Panc1 (cell line): Measurements from ENCODE around the gene IFNG-AS1. TPM values are rescaled to one million over a fixed set of nuclear protein-coding genes. Genes with fewer than 3 reads are reported as not detected.

Experiments used
- ATAC-seq: fragments of 200-7000 bp; cut with Tn5 transposase; 2 replicates; pipeline ENCODE4 v1.9.1; 2020; ENCODE audit warnings: mild to moderate bottlenecking, moderate library complexity
- BruUV-seq: library from RNA; stranded (reverse); fragments of 400-500 nt; replicated peaks from 2 replicates; lab custom pipeline; 2021; lab: Mats Ljungman, UMichigan
- CTCF ChIA-PET: fragments of 300-600 bp; sonication (Branson Sonifier 250); formaldehyde crosslinking; loops from one replicate; lab custom pipeline; 2022; ENCODE audit warnings: antibody characterized with exemption; lab: Charles Lee
- POLR2A ChIA-PET: fragments of 300-600 bp; sonication (Branson Sonifier 250); formaldehyde crosslinking; loops from one replicate; lab custom pipeline; 2022; ENCODE audit warnings: antibody characterized with exemption; lab: Charles Lee
- DNase-seq: peaks from one replicate; pipeline ENCODE4 v3.0.0-alpha.2; 2010; ENCODE audit warnings: low read depth, low spot score
- H3K27ac ChIP-seq: 2 replicates; pipeline ENCODE4 v1.5.1; 2011; ENCODE audit warnings: mild to moderate bottlenecking, low read length, inconsistent platforms
- H3K27me3 ChIP-seq: fragments of 200-500 bp; sonication (Bioruptor generic); 2 replicates; pipeline ENCODE4 v1.6.0; 2014; ENCODE audit warnings: low read length, inconsistent platforms; ENCODE audit not compliant: control insufficient read depth, insufficient read depth
- H3K36me3 ChIP-seq: fragments of 200-500 bp; sonication (Bioruptor generic); 2 replicates; pipeline ENCODE4 v1.5.1; 2014; ENCODE audit warnings: inconsistent platforms, mild to moderate bottlenecking, low read length, moderate library complexity; ENCODE audit not compliant: control insufficient read depth, insufficient read depth
- H3K4me1 ChIP-seq: 2 replicates; pipeline ENCODE4 v1.5.1; 2011; ENCODE audit warnings: inconsistent platforms, mild to moderate bottlenecking, low read length, moderate library complexity; ENCODE audit not compliant: control insufficient read depth, insufficient read depth
- H3K4me3 ChIP-seq, 2 experiments: 2 replicates each; pipeline ENCODE4 v1.5.1; 2011 to 2012; ENCODE audit warnings: low read depth in 2 of 2, low read length in 2 of 2, mild to moderate bottlenecking in 2 of 2, inconsistent platforms in 1 of 2, moderate library complexity in 1 of 2
- H3K9me3 ChIP-seq: fragments of 200-500 bp; sonication (Bioruptor generic); 2 replicates; pipeline ENCODE4 v1.5.1; 2014; ENCODE audit warnings: low read depth, mild to moderate bottlenecking, inconsistent platforms, low read length, moderate library complexity; ENCODE audit not compliant: control insufficient read depth, insufficient read depth
- POLR2AphosphoS5 ChIP-seq: IDR thresholded peaks from 2 replicates; pipeline ENCODE4 v1.6.1; 2012; ENCODE audit warnings: mild to moderate bottlenecking, low read depth, low read length, moderate library complexity
- REST ChIP-seq, 2 experiments: IDR thresholded peaks; 2 replicates each; pipeline ENCODE4 v1.6.1; 2011 to 2012; ENCODE audit warnings: low read depth in 2 of 2, control low read depth in 1 of 2, low read length in 1 of 2, mild to moderate bottlenecking in 1 of 2, moderate library complexity in 1 of 2; ENCODE audit not compliant: insufficient read depth in 1 of 2
- SIN3A ChIP-seq: IDR thresholded peaks from 2 replicates; pipeline ENCODE4 v1.6.1; 2012; ENCODE audit warnings: low read depth, mild to moderate bottlenecking, low read length, moderate library complexity, borderline replicate concordance; ENCODE audit not compliant: insufficient read depth
- TCF7L2 ChIP-seq: IDR thresholded peaks from 2 replicates; pipeline ENCODE4 v1.6.1; 2011; ENCODE audit warnings: mild to moderate bottlenecking, low read depth, low read length, inconsistent platforms
- in situ Hi-C: cut with HindIII; loops from 2 replicates; pipeline ENCODE4 v1.10.0; 2016; ENCODE audit warnings: low sequenced_read_pairs, low pct_unique_long_range_greater_than_20kb
- intact Hi-C: fragments of 100-400 bp; cut with micrococcal nuclease; formaldehyde crosslinking; loops from one replicate; pipeline ENCODE4 v1.10.0; 2022; ENCODE audit not compliant: unreplicated experiment
- total RNA-seq: library from RNA; stranded (reverse); gene quantifications from one replicate; pipeline ENCODE4 v1.2.1, GENCODE V29; 2021; ENCODE audit not compliant: unreplicated experiment
- TF ChIP-seq, protein P1 (sequence below): fragments of 450-650 bp; IDR thresholded peaks from 2 replicates; pipeline ENCODE4 v1.5.1; 2017; ENCODE audit warnings: mild to moderate bottlenecking

IFNG-AS1 gene
- total RNA-seq, 1 experiment from 2014 or later = not detected

GRCh38 chr12:68043435-68043834 lies 54.2 kb downstream of the IFNG-AS1 start:
- ChIA-PET CTCF (no interaction called here), POLR2A (interaction anchor here (0.6 kb wide), 1 partner anchor 575 kb away, joined by 5 read pairs; no protein-coding TSS in a partner anchor)
- Histone ChIP-seq H3K27me3 (no peaks in the 10 kb centered on the region), H3K4me3 (no peak overlapping the region), H3K4me1 (no peaks in the 10 kb centered on the region; the same call in 1 of the 2 replicates), H3K9me3 (no peaks in the 10 kb centered on the region), H3K27ac (no peak overlapping the region), H3K36me3 (no peaks in the 10 kb centered on the region)
- TF ChIP-seq SIN3A = no peak
- TF ChIP-seq POLR2AphosphoS5 = no peak
- TF ChIP-seq, protein P1, sequence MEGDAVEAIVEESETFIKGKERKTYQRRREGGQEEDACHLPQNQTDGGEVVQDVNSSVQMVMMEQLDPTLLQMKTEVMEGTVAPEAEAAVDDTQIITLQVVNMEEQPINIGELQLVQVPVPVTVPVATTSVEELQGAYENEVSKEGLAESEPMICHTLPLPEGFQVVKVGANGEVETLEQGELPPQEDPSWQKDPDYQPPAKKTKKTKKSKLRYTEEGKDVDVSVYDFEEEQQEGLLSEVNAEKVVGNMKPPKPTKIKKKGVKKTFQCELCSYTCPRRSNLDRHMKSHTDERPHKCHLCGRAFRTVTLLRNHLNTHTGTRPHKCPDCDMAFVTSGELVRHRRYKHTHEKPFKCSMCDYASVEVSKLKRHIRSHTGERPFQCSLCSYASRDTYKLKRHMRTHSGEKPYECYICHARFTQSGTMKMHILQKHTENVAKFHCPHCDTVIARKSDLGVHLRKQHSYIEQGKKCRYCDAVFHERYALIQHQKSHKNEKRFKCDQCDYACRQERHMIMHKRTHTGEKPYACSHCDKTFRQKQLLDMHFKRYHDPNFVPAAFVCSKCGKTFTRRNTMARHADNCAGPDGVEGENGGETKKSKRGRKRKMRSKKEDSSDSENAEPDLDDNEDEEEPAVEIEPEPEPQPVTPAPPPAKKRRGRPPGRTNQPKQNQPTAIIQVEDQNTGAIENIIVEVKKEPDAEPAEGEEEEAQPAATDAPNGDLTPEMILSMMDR = no peak
- no peak for TF ChIP-seq TCF7L2
- TF ChIP-seq REST (IDR thresholded peaks at IDR 0.05; ENCODE audit: insufficient read depth in 1 of 2, low read depth in 2 of 2, low read length in 1 of 2) = no peak
- DNase-seq = no peak
- intact Hi-C loops = loop anchor here (5.0 kb wide), 1 partner anchor 274 kb away; no protein-coding TSS in a partner anchor
- BruUV-seq = no TSS peak
- in situ Hi-C loops = no loop called here
- ATAC-seq = no peak

- TF ChIP-seq, protein P1 = no peak
- TF ChIP-seq SIN3A = no peak
- no peak for TF ChIP-seq POLR2AphosphoS5
- TF ChIP-seq REST (IDR thresholded peaks at IDR 0.05; ENCODE audit: insufficient read depth in 1 of 2, low read depth in 2 of 2, low read length in 1 of 2) = no peak
- TF ChIP-seq TCF7L2 = no peak
- no TSS peak for BruUV-seq
- no peak overlapping the region for H3K4me3 ChIP-seq
- H3K4me1 ChIP-seq = no peaks in the 10 kb centered on the region
- intact Hi-C loops (no loop called here), in situ Hi-C loops (no loop called here)
- no peaks in the 10 kb centered on the region; the same call in 1 of the 2 replicates for H3K27me3 ChIP-seq
- ATAC-seq = no peak
- ChIA-PET CTCF (interaction anchor here (0.6 kb wide), 1 partner anchor 12 kb away, joined by 3 read pairs; no protein-coding TSS in a partner anchor), POLR2A (no interaction called here)
- no peaks in the 10 kb centered on the region for H3K36me3 ChIP-seq
- DNase-seq = no peak
- H3K27ac ChIP-seq = no peak overlapping the region
- H3K9me3 ChIP-seq = no peaks in the 10 kb centered on the region
Measured at GRCh38 chr12:68048648-68049297, 59.5 kb downstream of the IFNG-AS1 start.
